B cell (primary cell): ENCODE measurements around the gene STK11.

ENCODE experiments used
- EZH2 ChIP-seq: IDR thresholded peaks from 2 replicates; pipeline ENCODE4 v1.6.1; 2012; ENCODE audit warnings: borderline replicate concordance, low read depth, mild to moderate bottlenecking, moderate library complexity, low read length; ENCODE audit not compliant: insufficient read depth, poor library complexity, severe bottlenecking
- TF ChIP-seq, protein P1 (sequence below): fragments of 200-600 bp; IDR thresholded peaks from one replicate; pipeline ENCODE4 v1.8.0; 2022; ENCODE audit warnings: antibody characterized with exemption, mild to moderate bottlenecking

DNA sequence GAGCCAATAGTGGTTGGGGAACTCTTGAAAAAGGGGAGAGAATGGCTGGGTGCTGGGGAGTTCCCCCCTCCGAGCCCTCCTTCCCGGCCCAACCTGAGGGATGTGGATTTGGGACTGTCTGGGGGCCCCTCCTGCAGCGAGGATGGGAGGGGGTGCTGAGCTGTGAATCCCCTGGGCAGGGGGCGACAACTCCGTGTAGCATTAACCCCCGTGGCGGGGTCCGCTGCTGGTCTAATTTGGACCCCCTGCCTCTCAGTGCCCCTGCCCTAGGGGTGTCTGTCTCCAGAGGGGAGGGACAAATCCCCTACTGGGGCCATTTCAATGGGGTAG lies 52.5 kb downstream of the STK11 start:
- TF ChIP-seq, protein P1, sequence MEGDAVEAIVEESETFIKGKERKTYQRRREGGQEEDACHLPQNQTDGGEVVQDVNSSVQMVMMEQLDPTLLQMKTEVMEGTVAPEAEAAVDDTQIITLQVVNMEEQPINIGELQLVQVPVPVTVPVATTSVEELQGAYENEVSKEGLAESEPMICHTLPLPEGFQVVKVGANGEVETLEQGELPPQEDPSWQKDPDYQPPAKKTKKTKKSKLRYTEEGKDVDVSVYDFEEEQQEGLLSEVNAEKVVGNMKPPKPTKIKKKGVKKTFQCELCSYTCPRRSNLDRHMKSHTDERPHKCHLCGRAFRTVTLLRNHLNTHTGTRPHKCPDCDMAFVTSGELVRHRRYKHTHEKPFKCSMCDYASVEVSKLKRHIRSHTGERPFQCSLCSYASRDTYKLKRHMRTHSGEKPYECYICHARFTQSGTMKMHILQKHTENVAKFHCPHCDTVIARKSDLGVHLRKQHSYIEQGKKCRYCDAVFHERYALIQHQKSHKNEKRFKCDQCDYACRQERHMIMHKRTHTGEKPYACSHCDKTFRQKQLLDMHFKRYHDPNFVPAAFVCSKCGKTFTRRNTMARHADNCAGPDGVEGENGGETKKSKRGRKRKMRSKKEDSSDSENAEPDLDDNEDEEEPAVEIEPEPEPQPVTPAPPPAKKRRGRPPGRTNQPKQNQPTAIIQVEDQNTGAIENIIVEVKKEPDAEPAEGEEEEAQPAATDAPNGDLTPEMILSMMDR = no peak
- no peak for TF ChIP-seq EZH2
